GM18867 (cell line): ENCODE measurements around the gene SETDB2.

Experiments
- ATAC-seq: cut with Tn5 transposase; IDR thresholded peaks from one replicate; pipeline ENCODE4 v1.9.1; 2021; ENCODE audit warnings: mild to moderate bottlenecking, moderate library complexity; ENCODE audit not compliant: unreplicated experiment

Gene SETDB2

DNA sequence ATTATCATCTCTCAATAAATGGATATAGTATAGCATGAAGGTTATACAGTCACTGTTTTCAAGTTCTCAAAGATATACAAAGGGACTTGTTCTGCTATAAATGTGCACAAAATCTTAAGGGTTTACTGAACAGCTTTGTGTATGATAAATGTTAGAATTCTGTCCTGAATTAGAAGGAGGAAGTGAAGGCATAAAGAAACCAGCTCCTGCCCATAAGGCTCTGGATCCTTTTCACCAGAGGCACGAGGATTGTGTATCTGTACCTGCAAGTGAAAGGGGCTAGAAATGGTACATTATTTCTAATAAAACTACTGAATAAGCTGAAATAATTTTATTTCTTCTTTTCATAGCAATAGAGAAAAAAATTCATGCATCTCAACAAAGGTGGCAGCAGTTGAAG is 84.1 kb downstream of the SETDB2 start:
- ATAC-seq, result no peak

GRCh38 chr13:49530457-49530856 is 86.4 kb downstream of the SETDB2 start:
- no peak for ATAC-seq

GRCh38 chr13:49532593-49532992 is 88.5 kb downstream of the SETDB2 start:
- ATAC-seq, result no peak

DNA sequence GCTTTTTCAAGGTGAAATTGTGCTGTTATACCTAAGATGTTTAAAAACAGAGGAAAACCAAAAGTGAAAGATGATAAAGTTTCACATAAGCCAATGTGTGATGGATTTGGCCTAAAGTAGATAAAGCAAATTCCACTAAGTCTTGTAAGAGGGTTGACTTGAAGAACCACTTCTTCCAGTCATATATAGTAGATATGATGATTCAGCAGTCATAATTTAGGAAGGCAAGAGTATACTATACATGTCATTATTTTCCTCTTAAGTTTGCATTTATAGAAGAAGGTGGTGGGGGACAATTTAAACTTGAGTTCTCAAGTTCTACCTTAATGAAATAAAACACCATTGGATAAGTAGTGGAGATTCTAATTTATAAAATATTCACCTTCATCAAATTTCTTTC is 88.9 kb downstream of the SETDB2 start:
- no peak for ATAC-seq

DNA sequence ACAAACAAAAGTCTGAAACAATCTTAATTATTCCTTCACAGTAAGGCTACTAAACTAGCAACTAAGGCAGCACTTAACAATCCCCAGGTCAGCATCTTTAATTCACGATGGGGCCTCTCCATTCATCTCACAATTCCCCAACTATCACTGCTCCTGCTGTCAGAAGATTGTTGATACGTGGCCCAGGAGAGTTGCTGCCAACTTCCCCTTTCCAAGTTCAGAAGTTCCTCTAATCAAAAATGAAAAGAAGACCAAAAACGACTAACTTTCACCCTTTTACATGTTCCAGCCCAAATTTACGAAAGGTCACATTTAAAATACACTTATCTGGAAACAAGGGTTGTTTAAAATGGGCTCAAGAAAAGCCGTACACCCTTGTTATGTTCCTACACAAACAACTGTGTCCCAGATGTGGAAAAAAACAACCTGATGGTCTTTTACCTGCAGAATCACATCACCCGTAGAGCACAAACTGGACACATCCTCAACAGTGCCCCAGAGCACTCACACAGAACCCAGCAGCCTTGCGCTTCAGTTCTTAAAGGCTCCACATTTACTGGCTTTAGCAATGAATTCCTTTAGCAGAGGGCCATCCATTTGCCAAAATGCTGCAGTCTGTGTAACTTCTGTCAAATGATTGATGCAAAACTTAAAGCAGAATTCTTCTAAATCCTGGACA is 89.7 kb downstream of the SETDB2 start:
- ATAC-seq, result no peak

DNA sequence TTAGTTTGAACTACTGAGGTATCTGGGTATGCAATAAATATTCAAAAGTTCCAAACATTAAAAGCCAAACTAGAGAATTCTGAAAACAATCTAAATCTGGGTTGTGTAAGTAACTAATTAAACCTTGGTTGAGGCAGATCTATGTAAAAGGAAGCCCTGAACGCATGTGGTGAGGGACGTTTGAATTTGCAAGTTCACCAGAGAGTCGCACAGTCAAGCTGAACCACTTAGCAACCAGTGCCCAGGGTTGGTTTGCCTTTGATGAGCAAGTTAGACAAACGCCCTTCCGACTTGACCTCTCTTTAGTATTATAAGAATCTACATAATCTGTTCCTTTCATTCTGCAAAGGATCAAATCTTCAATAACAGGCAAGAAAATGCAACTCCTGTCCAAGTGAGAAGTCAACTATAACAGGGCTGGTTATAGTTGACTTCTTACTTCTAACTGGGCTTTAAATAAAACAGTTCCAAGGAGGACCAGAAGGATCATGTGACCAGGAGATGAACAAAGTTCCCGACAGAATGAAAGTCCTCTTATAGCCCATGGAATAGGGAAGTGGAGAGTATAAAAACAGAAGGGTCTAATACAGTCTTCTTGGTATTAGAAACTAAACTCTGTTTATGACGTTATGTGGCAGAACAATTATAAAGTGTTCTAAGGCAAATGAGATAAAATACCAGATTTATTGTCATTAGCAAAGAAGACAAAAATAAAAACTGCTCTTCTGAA is 92.2 kb downstream of the SETDB2 start:
- no peak for ATAC-seq

- ATAC-seq, result no peak
Observed at GRCh38 chr13:49538404-49538803, 94.3 kb downstream of the SETDB2 start.

DNA sequence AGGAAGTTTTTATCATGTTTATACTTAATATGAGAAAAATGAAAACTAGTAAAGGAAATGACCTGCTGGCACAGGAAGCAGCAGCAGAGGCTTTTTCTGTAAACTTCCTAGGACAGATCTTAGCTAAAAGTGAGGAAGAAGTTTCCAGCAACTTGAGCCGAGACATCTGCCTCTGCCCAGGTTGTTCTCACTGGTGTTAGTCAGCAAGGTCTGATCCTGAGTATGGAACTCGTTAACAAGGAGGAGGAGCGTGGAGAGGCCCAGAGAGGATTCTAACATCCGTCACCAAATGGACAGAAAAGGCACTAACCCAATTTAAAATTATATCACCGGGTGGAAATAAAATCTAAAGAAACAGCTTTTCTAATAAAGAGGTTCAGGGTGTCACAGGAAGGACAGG is 95.2 kb downstream of the SETDB2 start:
- no peak for ATAC-seq

- ATAC-seq, result no peak
Observed at GRCh38 chr13:49539746-49540145, 95.7 kb downstream of the SETDB2 start.

DNA sequence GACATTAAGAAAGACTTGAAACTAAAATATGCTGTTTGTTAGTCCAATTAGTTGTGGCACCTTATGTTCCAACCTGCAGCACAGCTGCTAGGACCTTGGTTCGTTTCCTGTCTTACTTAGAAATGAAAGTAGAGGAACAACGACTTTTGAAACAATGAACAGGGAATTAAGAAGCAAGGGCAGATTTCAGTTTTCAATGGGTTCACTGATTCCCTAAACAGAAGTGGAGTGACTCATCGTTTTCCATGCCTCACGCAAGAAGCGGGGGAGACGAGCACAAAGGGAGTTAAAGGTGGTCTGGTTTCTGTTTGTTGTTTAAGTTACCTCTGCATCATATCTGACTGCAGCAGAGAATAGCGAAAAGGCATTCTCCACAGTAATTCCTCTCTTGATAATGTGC is 96.5 kb downstream of the SETDB2 start:
- no peak for ATAC-seq

GRCh38 chr13:49543656-49544055 is 99.6 kb downstream of the SETDB2 start:
- ATAC-seq, result no peak
